ENCODE data around the gene ATG4D. TPM values are rescaled to one million over a fixed set of nuclear protein-coding genes. Genes with fewer than 3 reads are reported as not detected.

Gene ATG4D
- total RNA-seq, 1 experiment from 2014 or later = 59.4 TPM

- no peak for TF ChIP-seq PRDM15 (CRISPR knock-in tag; IDR thresholded peaks at IDR 0.05)
- TF ChIP-seq CREM (CRISPR knock-in tag; IDR thresholded peaks at IDR 0.05) = no peak
These were observed 37.4 kb downstream of the ATG4D start (continued) for GRCh38 chr19:10580979-10581631.

GRCh38 chr19:10582091-10582490 lies 38.4 kb downstream of the ATG4D start:
- Mint-ChIP-seq H3K27ac (no peak overlapping the region), H3K27me3 (ENCODE audit: low read depth) (no peaks in the 10 kb centered on the region), H3K4me3 (no peak overlapping the region), H3K4me1 (peaks cover 8% of the 10 kb centered on the region), H3K36me3 (peaks cover 48% of the 10 kb centered on the region), H3K9me3 (no peaks in the 10 kb centered on the region)
- POLR2A ChIA-PET = interaction anchor here (1.1 kb wide), 1 partner anchor 20 kb away, joined by 3 read pairs; no protein-coding TSS in a partner anchor
- ATAC-seq (no peak), DNase-seq (ENCODE audit: low spot score) (no peak)
- TF ChIP-seq SMAD4 (CRISPR knock-in tag; IDR thresholded peaks at IDR 0.05) (no peak), NFYB (CRISPR knock-in tag; conservative IDR thresholded peaks at IDR 0.05; ENCODE audit: low read depth) (no peak), USF2 (CRISPR knock-in tag; IDR thresholded peaks at IDR 0.05) (no peak), CREB1 (CRISPR knock-in tag; IDR thresholded peaks at IDR 0.05) (no peak), ATF6 (CRISPR knock-in tag; IDR thresholded peaks at IDR 0.05) (no peak), TEAD4 (CRISPR knock-in tag; IDR thresholded peaks at IDR 0.05) (no peak), NR1H2 (CRISPR knock-in tag; IDR thresholded peaks at IDR 0.05) (no peak), ZNF416 (CRISPR knock-in tag; IDR thresholded peaks at IDR 0.05) (no peak), RELA (CRISPR knock-in tag; IDR thresholded peaks at IDR 0.05; ENCODE audit: borderline replicate concordance) (no peak), ZBTB21 (CRISPR knock-in tag; IDR thresholded peaks at IDR 0.05; ENCODE audit: borderline replicate concordance) (no peak)
- CTCF ChIA-PET = interaction anchor here (0.6 to 4.5 kb wide), 23 partner anchors 8 to 254 kb away, joined by 3 to 276 read pairs (median 7); partner anchors contain the start of genes QTRT1, SLC44A2 and TMED1

- DNase-seq (ENCODE audit: low spot score) (no peak), ATAC-seq (peak; percentile 27)
- peaks cover 15% of the 10 kb centered on the region for H3K4me1 Mint-ChIP-seq
- peaks cover 7% of the 10 kb centered on the region for H3K27me3 Mint-ChIP-seq (ENCODE audit: low read depth)
- H3K27ac Mint-ChIP-seq = no peak overlapping the region
- POLR2A ChIA-PET = interaction anchor here (0.7 kb wide), 1 partner anchor 62 kb away, joined by 3 read pairs; no protein-coding TSS in a partner anchor
- H3K9me3 Mint-ChIP-seq = peaks cover 7% of the 10 kb centered on the region; the same call in 1 of the 2 replicates
- H3K4me3 Mint-ChIP-seq = no peak overlapping the region
- peaks cover 41% of the 10 kb centered on the region for H3K36me3 Mint-ChIP-seq
- CTCF ChIA-PET = interaction anchor here (0.6 to 4.5 kb wide), 4 partner anchors 62 to 356 kb away, joined by 4 to 276 read pairs (median 15); no protein-coding TSS in a partner anchor
- no peak for TF ChIP-seq STAT6 (CRISPR knock-in tag; conservative IDR thresholded peaks at IDR 0.05; ENCODE audit: low read depth)
- TF ChIP-seq AFF4 (CRISPR knock-in tag; IDR thresholded peaks at IDR 0.05; ENCODE audit: borderline replicate concordance) = no peak
- no peak for TF ChIP-seq ZNF232 (CRISPR knock-in tag; IDR thresholded peaks at IDR 0.05)
- no peak for TF ChIP-seq CBFB (CRISPR knock-in tag; IDR thresholded peaks at IDR 0.05; ENCODE audit: low read depth)
- peak; percentile 65; the same call in 1 of the 2 replicates for TF ChIP-seq ZNF121 (CRISPR knock-in tag; IDR thresholded peaks at IDR 0.05)
- no peak for TF ChIP-seq NR3C1 (CRISPR knock-in tag; conservative IDR thresholded peaks at IDR 0.05; ENCODE audit: low read depth)
These were observed 39.5 kb downstream of the ATG4D start for GRCh38 chr19:10583036-10583776.
